NCI-H2107 treated with DMSO at 0.1 percent for 48 hours (cell line): ENCODE measurements around the gene C11orf68.
"Not testable (repeated sequence)": the region's sequence is repeated elsewhere in the genome, so short reads cannot be mapped to it uniquely, and the experiment has no call there.

Source experiments
- DNase-seq: peaks from one replicate; lab custom pipeline; 2025; ENCODE audit not compliant: unreplicated experiment; lab: John Stamatoyannopoulos, UW

The C11orf68 gene

DNA sequence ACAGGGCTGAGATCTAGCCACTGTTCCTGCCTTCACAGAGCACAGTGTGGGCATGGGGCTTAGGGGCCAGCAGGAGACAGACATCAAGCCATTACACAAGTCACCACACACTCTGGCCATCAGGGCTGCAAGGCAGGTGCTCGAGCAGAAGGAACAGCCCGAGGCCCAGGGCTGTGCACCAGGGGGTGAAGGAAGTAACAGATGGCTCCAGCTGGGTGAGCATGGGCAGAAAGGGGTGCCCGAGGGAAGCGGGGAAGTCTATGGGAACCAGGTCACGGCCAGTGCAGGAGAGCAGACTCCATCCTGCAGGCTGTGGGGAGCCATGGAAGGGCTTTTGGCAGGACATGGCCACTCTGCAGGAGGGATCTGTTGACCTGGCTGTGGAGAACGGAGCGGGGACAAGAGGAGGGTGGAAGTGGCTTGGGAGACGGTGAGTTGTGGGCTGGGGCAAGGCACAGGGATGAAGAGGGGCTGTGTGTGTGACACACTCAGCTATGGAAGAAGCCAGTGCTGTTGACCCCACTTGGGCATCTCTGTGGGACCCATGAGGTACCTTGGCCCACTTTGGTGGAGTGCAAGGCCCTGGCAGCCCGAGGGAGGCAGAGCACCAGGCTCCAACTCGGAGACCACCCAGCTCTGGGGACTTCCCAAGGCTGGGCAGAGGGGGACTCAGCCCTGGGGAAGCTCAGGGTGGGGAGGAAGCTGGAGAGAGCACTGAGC is 3.6 kb downstream of the C11orf68 start:
- no peak for DNase-seq

DNA sequence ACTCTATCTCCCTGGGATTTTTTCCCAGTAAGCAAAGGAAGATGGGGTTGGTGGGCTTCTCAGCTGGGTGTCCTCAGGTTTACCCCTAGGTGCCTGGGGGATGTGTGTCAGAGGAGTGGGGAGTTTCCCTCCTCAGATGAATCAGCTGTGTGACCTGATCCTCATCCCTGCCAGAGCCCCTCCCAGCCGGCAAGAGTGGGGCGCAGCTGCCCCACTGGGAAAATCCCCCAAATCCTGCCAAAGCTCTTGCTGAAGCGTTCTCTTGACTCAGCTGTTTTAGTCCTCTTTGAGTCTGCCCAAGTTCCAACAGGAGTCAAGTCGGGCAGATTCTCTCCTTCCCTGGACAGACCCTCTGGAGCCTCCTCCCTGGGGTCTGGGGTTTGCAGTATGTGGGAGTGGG is 6.0 kb downstream of the C11orf68 start:
- no peak for DNase-seq

DNA sequence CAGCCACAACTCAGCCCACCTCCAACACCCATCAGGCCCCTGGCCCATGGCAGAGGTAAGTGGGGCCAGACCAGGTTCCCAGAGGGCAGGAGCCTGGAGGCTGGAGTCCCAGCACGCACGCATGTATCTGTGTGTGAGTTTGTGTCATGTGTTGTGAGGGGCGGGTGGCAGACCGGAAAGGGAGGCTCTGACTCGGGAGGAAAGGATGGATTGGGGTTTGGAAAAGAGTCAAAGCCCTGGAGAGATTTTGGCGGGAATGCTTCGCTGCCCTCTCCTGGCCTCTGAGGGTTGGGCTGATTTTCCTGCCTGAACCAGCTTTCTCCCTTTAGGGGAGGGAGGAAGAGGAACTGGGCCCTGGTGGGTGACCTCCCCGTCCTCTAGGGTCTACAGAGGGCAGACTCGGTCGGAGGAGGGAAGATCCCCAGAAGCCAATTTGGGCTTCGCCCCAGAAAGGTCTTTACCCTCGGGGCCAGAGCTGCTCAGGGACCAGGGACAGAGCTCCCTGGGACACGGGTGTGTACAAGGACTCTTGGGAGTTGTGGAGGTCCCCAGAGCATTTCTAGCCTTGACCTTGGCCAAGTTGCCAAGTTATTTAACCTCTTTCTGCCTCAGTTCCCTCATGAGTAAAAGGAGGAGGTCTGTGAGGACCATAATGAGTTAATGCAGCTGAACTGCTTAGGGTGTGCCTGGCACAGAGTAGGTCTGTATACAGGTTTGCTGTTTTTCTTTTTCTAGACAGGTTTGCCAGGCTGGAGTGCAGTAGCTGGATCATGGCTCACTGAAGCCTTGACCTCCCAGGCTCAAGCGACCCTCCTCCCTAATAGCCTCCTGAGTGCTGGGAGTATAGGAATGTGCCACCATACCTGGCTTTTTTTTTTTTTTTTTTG is 6.9 kb downstream of the C11orf68 start:
- DNase-seq, result peak; percentile 39

DNA sequence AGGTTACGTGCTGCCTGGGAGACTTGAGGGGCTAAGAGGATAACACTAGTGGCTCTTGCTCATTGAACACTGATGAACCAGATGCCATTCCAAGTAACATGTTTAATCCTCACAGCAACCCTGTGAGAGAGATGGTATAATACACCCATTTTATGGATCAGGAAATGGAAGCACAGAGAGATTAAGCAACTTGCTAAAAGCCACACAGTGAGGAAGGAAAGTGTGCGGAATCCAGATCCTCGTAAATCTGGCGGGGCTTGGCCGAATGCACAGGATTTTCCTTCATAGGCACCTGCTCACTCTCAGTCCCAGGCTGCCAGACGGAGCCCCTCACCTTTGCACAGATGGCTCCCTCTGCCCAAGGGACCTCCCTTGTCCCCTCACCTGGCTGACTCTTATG is 11.0 kb downstream of the C11orf68 start:
- no peak for DNase-seq

DNA sequence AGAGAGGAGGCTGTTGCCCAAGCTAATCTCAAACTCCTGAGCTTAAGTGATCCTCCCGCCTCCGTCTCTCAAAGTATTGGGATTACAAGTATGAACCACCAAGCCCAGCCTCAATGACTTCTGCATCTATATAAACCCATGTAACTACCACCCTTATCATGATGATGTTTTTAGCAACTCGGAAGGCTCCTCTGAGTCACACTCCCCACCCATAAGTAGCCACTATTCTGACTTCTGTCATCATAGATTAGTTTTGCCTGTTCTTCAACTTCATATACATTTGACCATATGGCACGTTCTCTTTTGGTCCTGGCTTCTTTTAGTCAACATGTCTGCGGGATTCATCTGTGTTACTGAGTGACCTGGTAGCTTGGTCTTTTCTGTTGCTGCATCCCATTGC is 12.3 kb downstream of the C11orf68 start:
- DNase-seq, result no peak

DNA sequence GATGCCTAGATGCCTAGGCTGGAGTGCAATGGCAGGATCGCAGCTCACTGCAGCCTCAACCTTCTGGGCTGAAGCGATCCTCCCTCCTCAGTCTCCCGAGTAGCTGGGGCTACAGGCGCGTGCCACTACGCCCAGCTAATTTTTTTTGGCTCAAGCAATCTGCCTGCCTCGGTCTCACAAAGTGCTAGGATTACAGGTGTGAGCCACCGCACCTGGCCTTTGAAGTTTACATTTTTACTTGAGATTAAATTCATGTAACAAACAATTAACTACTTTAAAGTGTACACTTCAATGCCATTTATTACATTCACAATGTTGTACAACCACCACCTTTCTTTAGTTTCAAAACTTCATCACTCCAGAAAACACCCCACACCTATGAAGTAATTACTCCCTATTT is 15.1 kb downstream of the C11orf68 start:
- DNase-seq, result no peak

DNA sequence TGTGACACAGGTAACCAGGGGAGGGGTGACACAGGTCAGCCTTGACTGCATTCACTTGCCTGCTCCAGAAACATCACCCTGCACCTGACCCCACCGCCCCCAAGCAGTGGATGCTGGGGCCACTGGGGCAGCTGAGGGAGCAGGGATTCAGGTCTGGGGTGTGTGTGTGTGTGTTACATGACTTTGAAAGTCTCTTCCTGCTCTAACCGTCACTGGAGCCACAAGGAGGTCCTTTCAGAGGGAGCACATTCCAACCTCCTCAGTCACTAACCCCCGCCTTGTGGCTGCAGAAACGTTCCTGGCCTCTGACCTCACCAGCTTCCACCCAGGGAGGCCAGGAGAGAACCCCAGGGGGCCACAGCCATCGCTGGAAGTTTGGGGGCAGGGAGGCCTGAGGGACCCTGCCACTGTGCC is 15.8 kb downstream of the C11orf68 start:
- no peak for DNase-seq

DNA sequence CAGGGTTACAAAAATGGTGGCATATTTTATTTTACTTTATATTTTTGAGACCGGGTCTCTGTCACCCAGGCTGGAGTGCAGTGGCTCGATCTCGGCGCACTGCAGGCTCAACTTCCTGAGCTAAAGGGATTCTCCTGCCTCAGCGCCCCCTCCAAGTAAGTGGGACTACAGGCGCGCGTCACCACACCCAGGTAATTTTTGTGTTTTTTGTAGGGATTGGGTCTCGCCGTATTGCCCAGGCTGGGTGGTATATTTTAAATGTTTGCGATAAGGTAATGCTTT is 18.0 kb downstream of the C11orf68 start:
- DNase-seq, result no peak

DNA sequence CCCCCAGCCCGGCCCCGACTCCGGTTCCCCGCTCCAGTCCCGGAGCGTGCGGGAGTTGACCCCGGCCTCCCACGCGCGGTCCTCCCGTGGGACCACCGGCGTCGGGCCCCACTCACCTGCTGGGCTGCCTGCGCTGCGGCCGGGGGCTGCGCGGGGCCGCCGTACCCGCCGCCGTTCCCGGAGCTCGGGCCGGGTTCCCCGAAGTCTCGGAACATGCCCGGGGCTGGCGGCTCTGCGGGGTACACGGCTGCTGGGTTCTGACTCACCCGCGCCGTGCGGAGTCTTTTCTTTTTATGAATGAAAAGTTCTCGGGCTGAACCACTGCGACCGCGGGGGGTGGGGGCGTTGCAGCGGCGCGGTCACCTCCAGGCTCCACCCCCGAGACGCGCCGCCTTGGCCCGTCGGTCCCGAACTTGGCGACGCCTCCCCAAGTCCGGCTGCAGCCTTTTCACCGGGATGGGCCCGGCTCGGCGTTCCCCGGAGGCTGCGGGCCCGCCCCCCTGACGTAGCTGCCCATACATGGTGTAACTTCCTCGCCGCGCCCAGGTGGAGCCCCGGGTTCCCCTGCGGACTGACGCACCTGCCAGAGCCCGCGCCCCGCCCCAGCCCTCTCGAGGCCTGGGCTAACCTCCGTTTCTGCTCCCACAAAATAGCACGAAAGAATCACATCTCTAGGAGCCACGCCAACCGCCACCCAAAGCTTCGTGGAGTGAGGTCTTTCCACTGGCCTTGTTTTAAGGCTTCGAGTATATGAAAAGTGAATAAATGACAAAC is 18.6 kb downstream of the C11orf68 start, which contains the start of gene FOSL1:
Gene FOSL1, minus strand, starts transcription at position 264 of the 774 bp plus-strand sequence. Its CDS starts 49 bp downstream, at position 215.
- DNase-seq, result no peak

DNA sequence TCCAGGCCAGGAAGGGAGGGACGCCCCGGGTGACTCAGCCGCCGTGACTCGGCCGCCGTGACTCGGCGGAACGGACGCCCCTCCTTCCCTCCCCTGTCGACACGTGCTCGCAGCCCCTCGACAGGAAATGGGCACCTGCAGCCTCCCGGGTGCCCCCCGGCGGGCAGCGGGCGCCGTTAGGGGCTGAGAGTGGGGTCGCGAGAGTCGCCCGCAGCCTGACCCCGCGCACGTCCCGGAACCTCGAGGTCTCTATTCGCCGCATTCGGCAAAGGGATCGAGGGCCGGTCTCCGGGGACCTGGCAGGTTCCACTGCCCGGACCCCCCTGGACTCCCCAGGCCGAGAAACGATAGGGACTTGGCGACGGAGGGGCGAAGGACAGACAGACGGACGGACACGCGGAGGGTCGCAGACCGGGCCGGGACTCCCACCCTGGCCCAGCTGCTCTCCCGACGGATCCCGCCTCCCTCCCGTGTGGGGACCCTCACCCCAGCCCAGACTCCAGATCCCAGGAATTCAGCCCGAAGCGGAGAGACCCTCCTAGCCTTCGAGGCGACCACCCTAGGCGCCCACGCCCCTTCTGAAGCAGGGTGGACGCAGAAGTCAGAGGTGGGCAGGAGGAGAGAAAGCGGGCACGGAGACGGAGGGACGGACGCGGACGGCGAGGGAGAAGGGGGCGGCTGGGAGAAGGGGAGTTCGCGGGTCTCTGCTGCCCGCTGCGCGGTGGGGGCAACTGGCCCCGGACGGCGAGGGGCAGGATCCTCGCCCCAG is 19.3 kb downstream of the C11orf68 start:
- DNase-seq, result no peak

DNA sequence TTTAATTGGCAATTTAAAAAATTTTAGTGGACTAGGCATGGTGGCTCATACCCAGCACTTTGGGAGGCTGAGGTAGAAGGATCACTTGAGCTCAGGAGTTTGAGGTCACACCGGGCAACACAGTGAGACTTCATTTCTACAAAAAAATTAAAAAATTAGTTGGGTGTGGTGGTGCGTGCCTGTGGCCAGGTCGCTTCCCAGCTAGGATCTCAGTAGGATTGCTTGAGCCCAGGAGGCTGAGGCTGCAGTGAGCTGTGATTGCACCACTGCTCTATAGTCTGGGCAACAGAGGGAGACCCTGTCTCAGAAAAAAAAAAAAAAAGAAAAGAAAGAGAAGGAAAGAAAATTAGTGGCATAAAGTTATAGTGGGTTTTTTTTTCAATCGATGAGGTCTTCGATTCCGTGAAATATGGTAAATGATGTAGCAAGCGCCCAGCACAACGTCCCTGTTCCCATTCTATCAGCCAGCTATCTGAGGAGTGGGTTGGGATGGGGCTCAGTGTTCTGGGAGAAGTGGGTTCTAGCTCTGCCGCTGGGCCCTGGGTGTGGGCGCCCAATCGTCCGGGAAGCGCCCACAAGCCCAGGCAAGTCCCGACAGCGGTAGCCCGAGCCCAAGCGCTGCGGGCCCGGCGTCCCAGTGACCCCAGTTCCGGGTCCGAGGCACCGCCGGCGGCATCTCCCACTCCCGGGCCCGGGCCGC is 20.1 kb downstream of the C11orf68 start:
- DNase-seq, result no peak

DNA sequence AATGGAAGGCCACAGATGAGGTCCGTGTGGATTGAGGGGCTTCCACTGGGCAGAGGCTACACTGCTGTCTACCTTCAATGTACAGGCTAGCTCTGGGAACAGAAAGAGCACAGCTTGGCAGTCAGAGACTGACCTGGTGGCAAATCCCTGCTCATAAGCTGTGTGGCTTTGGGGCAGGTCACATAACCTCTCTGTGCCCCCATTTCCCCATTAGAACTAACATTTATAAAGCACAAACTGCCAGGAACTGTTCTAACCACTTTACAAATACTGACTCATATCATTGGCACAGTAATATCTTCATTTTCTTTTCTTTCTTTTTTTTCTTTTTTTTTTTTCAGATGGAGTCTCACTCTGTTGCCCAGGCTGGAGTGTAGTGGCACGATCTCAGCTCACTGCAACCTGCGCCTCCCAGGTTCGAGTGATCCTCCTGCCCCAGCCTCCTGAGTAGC is 21.8 kb downstream of the C11orf68 start:
- no peak for DNase-seq

DNA sequence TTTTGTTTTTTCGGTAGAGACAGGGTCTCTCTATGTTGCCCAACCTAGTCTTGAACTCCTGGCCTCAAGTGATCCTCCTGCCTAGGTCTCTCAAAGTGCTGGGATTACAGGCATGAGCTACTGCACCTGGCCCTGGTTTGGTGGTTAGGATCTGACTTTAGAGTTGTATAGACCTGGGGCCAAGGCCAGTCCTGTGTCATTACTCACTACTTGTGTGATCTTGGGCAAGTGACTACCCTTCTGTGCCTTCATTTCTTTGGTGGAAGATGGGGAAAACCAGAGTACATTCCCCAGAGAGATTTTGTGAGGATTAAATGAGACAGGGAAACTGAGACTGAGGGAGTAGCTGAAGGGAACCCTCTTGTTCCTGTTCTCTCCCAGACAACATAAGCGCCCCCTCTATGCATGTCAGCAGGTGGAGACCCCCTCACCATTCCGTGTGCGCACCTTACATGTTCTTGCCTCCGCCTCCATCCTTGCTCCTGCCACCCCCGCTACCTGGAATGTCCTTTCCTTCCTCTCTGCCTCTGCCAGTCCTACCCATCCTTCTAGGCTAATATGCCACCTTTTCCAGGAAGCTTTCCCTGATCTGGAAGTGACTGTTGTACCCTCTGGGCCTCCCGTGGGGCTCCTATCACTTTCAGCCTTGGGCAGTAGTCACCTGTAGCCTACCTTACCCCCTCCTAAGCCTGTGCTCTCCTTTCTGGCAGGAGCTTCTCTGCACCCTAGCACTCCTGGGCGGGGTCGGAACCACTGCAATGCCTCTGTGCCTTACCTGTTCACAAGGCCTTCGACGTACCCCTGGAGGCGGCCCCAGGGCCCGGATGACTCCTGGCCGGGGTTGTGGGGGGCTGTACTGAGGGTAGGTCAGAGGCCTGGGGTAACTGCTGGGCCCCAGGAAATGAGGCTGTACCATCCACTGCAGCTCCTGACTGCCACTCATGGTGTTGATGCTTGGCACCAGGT is 22.5 kb downstream of the C11orf68 start:
- no peak for DNase-seq

DNA sequence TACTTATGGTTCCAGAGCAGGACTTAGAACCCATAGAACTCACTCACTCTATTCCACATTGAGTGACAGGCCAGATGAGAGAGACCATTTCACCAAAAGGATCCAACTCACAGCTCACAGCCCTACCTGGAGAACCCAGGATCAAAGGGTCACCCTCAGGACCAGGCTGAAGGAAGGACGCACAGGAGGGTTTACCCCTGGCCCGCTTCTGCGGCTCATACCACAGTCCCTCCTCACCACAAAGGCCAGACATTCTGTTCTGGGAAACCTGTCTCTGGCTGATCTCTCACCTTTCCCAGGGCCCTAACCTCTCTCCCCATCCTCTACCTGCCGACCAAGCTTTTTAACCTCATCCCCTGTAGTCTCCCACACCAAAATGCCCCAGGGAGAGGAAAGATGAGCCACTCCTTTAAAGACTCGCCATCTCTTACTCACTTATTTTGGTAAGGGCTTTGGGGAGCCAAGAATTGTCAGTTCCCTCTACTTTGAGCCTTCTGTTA is 23.3 kb downstream of the C11orf68 start:
- DNase-seq, result no peak

DNA sequence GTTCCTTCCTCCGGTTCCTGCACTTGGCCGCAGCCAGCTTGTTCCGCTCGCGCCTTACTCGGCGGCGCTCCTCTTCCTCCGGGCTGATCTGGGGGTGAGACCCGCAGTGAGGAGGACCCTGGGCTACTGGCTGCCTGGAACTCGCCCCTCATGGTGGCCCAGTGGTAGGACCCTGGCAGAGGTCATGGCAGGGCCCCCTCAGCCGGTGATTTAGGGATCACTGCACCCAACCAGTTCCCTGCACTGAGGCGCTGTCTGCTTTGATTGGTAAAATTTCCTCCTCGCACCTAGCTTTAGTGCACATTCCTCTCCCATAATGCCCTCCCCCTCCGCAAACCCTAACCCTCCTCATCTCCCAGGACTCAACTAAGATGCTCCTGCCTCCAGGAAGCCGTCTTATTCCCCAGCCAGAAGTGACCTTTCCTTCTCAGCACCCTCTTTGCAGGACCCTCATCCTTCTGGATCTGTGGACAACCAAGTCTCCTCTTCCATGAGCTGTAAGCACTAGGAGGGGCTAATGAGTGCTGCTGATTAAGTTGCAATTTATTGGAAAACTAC is 24.7 kb downstream of the C11orf68 start:
- no peak for DNase-seq

DNA sequence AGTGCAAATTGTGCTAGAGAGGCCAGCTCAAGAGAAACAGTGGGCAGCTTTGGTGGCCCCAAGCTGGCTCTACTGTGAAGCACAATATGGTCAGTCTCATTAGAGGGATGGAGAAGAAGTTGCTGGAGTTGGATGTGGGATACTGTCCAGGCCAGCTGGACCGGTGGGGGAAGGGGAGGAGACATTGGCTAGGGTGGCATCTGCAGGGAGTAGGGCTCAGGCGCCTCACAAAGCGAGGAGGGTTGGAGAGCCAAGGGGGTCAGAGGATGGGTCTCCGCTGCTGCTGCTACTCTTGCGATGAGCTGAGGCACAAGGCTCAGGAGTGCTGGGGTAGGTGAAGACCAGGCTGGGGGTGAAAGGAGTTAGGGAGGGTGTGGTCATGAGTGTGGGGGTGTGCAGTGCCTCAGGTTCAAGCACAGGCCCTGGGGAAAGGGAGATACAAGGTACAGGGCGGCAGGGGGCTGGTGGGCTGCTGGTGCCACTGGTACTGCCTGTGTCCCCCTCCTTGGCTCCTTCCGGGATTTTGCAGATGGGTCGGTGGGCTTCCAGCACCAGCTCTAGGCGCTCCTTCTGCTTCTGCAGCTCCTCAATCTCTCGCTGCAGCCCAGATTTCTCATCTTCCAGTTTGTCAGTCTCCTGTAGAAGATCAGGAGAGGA is 26.1 kb downstream of the C11orf68 start:
- DNase-seq, result no peak

DNA sequence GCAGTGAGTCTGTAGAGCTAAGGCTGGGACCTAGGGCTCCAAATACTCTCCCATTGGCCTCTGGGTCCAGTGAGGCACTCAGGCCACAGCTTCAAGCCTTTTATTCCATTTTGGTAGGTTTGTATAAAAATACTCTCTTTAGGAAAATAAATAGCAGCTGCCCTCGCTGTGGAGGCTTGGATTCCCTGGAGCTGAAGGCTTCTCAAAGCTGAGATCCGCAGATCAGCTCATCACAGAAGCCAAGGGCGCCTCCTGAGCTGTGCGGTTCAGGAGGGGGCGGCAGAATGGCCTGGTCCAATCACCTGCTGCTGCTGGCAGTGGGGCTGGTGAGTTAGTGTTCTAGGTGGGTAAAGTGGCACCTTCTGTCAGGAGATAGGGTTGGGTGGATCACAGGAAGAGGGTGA is 26.7 kb downstream of the C11orf68 start:
- not testable (repeated sequence) for DNase-seq
